CD4-positive, alpha-beta T cell (primary cell): ENCODE results near the gene MMP20. TPM values are rescaled to one million over a fixed set of nuclear protein-coding genes. Genes with fewer than 3 reads are reported as not detected.

Experiments used
- ATAC-seq: fragments of 200-7000 bp; cut with Tn5 transposase; one replicate; pipeline ENCODE4 v1.10.0; 2022; ENCODE audit warnings: mild to moderate bottlenecking; ENCODE audit not compliant: poor library complexity
- CTCF ChIA-PET: fragments of 350-600 bp; sonication (Branson Sonifier 250); formaldehyde crosslinking; loops from one replicate; lab custom pipeline; 2021; ENCODE audit warnings: antibody characterized with exemption, inconsistent platforms; lab: Charles Lee
- POLR2A ChIA-PET: fragments of 350-600 bp; sonication (Branson Sonifier 250); formaldehyde crosslinking; loops from one replicate; lab custom pipeline; 2021; ENCODE audit warnings: antibody characterized with exemption, inconsistent platforms; lab: Charles Lee
- DNase-seq, 14 experiments: peaks; one replicate each; pipeline ENCODE4 v3.0.0-alpha.2; 2013 to 2020; ENCODE audit warnings: mixed read lengths in 2 of 14
- H3K27ac ChIP-seq, 2 donors: one replicate each; pipeline versions ENCODE4 v1.5.1 to v1.7.0; 2013; ENCODE audit warnings: low read length in 2 of 2, low read depth in 1 of 2, mild to moderate bottlenecking in 1 of 2
- H3K27me3 ChIP-seq, 2 experiments: 1 replicate in 1 of 2; 2 replicates in 1 of 2; pipeline versions ENCODE4 v1.6.1 to v1.7.0; 2013; ENCODE audit warnings: low read length in 2 of 2, control low read depth in 1 of 2, mild to moderate bottlenecking in 1 of 2, moderate library complexity in 1 of 2; ENCODE audit not compliant: insufficient read depth in 2 of 2, control insufficient read depth in 1 of 2
- H3K36me3 ChIP-seq: one replicate; pipeline ENCODE4 v1.6.1; 2013; ENCODE audit warnings: low read length, control low read depth; ENCODE audit not compliant: insufficient read depth
- H3K4me1 ChIP-seq: one replicate; pipeline ENCODE4 v1.6.1; 2013; ENCODE audit warnings: low read length, control low read depth; ENCODE audit not compliant: insufficient read depth
- H3K4me3 ChIP-seq: one replicate; pipeline ENCODE4 v1.5.1; 2013; ENCODE audit warnings: mild to moderate bottlenecking, low read length, moderate library complexity
- H3K9me3 ChIP-seq, 2 experiments: 1 replicate in 1 of 2; 2 replicates in 1 of 2; pipeline versions ENCODE4 v1.6.1 to v1.7.0; 2013; ENCODE audit warnings: low read length in 2 of 2, mild to moderate bottlenecking in 2 of 2, control low read depth in 1 of 2, moderate library complexity in 1 of 2; ENCODE audit not compliant: control insufficient read depth in 1 of 2, insufficient read depth in 1 of 2
- H3K27ac Mint-ChIP-seq: one replicate; pipeline ENCODE4 v1.8.0; 2020; ENCODE audit warnings: mixed read lengths
- H3K27me3 Mint-ChIP-seq: one replicate; pipeline ENCODE4 v1.8.0; 2021; ENCODE audit warnings: mixed read lengths
- H3K36me3 Mint-ChIP-seq: one replicate; pipeline ENCODE4 v1.8.0; 2021; ENCODE audit warnings: low read depth, mixed read lengths
- H3K4me1 Mint-ChIP-seq: one replicate; pipeline ENCODE4 v1.8.0; 2021; ENCODE audit warnings: low read depth, mixed read lengths
- H3K4me3 Mint-ChIP-seq: one replicate; pipeline ENCODE4 v1.8.0; 2020; ENCODE audit warnings: mild to moderate bottlenecking, mixed read lengths
- H3K9me3 Mint-ChIP-seq: one replicate; pipeline ENCODE4 v1.8.0; 2020; ENCODE audit warnings: mixed read lengths
- CTCF ChIP-seq: fragments of 200-600 bp; IDR thresholded peaks from one replicate; pipeline ENCODE4 v1.8.0; 2022; ENCODE audit warnings: antibody characterized with exemption, mild to moderate bottlenecking
- intact Hi-C, 2 experiments: fragments of 100-400 bp; cut with DNase I in 1 of 2; cut with micrococcal nuclease in 1 of 2; formaldehyde crosslinking; loops; one replicate each; pipeline versions ENCODE4 v1.15.1 to v1.9.0; 2023 to 2025; cut with DNase I, micrococcal nuclease
- total RNA-seq, 174 experiments: library from RNA in 2 of 174; stranded (reverse) in 2 of 174; gene quantifications; one replicate each; pipeline ENCODE4 v1.2.3 and lab custom pipeline; 2021 to 2026

MMP20 gene
- total RNA-seq, 2 experiments from 2014 or later: not detected

- Histone ChIP-seq H3K27me3 (no peaks in the 10 kb centered on the region), H3K27ac (no peak overlapping the region), H3K36me3 (no peaks in the 10 kb centered on the region), H3K9me3 (no peaks in the 10 kb centered on the region), H3K4me1 (no peaks in the 10 kb centered on the region), H3K4me3 (no peak overlapping the region)
- no peak for ATAC-seq
- H3K36me3 Mint-ChIP-seq: no peaks in the 10 kb centered on the region
- no peak for TF ChIP-seq CTCF
- peaks cover 2% of the 10 kb centered on the region for H3K27me3 Mint-ChIP-seq
- no peak overlapping the region for H3K4me3 Mint-ChIP-seq
- intact Hi-C loops: no loop called here
- H3K27ac Mint-ChIP-seq: no peak overlapping the region
- POLR2A ChIA-PET: interaction anchor here (1.0 kb wide), 1 partner anchor 25 kb away, joined by 3 read pairs; no protein-coding TSS in a partner anchor
- CTCF ChIA-PET: interaction anchor here (1.0 kb wide), 1 partner anchor 14 kb away, joined by 4 read pairs; no protein-coding TSS in a partner anchor
- no peak for DNase-seq
- no peaks in the 10 kb centered on the region for H3K4me1 Mint-ChIP-seq
- no peaks in the 10 kb centered on the region for H3K9me3 Mint-ChIP-seq
Observed at GRCh38 chr11:102539567-102539966, 85.6 kb downstream of the MMP20 start.

GRCh38 chr11:102538932-102539331, 86.2 kb downstream of the MMP20 start:
- no peaks in the 10 kb centered on the region for H3K27me3 ChIP-seq
- TF ChIP-seq CTCF: no peak
- no peaks in the 10 kb centered on the region for H3K9me3 ChIP-seq
- H3K36me3 Mint-ChIP-seq: no peaks in the 10 kb centered on the region
- POLR2A ChIA-PET: interaction anchor here (1.0 kb wide), 1 partner anchor 25 kb away, joined by 3 read pairs; no protein-coding TSS in a partner anchor
- H3K4me1 Mint-ChIP-seq: no peaks in the 10 kb centered on the region
- H3K4me3 Mint-ChIP-seq: no peak overlapping the region
- no peak for DNase-seq
- intact Hi-C loops: no loop called here
- no peak overlapping the region for H3K27ac Mint-ChIP-seq
- H3K27me3 Mint-ChIP-seq: peaks cover 7% of the 10 kb centered on the region
- CTCF ChIA-PET: no interaction called here
- no peak overlapping the region for H3K27ac ChIP-seq
- H3K36me3 ChIP-seq: no peaks in the 10 kb centered on the region
- no peak overlapping the region for H3K4me3 ChIP-seq
- H3K4me1 ChIP-seq: no peaks in the 10 kb centered on the region
- no peaks in the 10 kb centered on the region for H3K9me3 Mint-ChIP-seq
- ATAC-seq: no peak

GRCh38 chr11:102534261-102534872, 90.8 kb downstream of the MMP20 start:
- Histone ChIP-seq H3K4me1 (no peaks in the 10 kb centered on the region), H3K27me3 (no peaks in the 10 kb centered on the region), H3K27ac (no peak overlapping the region), H3K36me3 (no peaks in the 10 kb centered on the region), H3K4me3 (no peak overlapping the region), H3K9me3 (no peaks in the 10 kb centered on the region)
- Mint-ChIP-seq H3K4me3 (no peak overlapping the region), H3K27me3 (peaks cover 7% of the 10 kb centered on the region), H3K9me3 (no peaks in the 10 kb centered on the region), H3K36me3 (no peaks in the 10 kb centered on the region), H3K27ac (no peak overlapping the region), H3K4me1 (no peaks in the 10 kb centered on the region)
- TF ChIP-seq CTCF: no peak
- no peak for ATAC-seq
- POLR2A ChIA-PET: no interaction called here
- no peak for DNase-seq
- CTCF ChIA-PET: no interaction called here
- intact Hi-C loops: no loop called here
